ENCODE measurements around the gene SLC1A1. TPM values are rescaled to one million over a fixed set of nuclear protein-coding genes. Genes with fewer than 3 reads are reported as not detected.

The SLC1A1 gene
- total and polyA plus RNA-seq, 2 experiments from 2014 or later: 3.7 to 8.2 TPM

GRCh38 chr9:4515958-4516375, 25.7 kb downstream of the SLC1A1 start:
- no peaks in the 10 kb centered on the region for H3K27me3 ChIP-seq (ENCODE audit: insufficient read depth)
- peaks cover 7% of the 10 kb centered on the region for H3F3A ChIP-seq (replicated peaks; ENCODE audit: low read depth)
- peaks cover 3% of the 10 kb centered on the region; the same call in 2 of the 3 replicates for H3K9me3 Mint-ChIP-seq
- no peak overlapping the region for H3K27ac Mint-ChIP-seq
- H3K36me3 Mint-ChIP-seq (ENCODE audit: low read depth): peaks cover 3% of the 10 kb centered on the region; the same call in 1 of the 3 replicates
- H3K4me1 ChIP-seq (ENCODE audit: insufficient read depth): peaks cover 22% of the 10 kb centered on the region
- DNase-seq (ENCODE audit: low spot score): no peak
- no peak overlapping the region for H3K4me3 Mint-ChIP-seq
- peaks cover 2% of the 10 kb centered on the region for H3K27me3 Mint-ChIP-seq (ENCODE audit: insufficient read depth, low read depth, poor library complexity)
- peak overlapping the region; percentile 68; the same call in 1 of the 2 replicates for H3K4me2 ChIP-seq
- peaks cover 33% of the 10 kb centered on the region for H3K4me1 Mint-ChIP-seq
- no peak overlapping the region for H3K4me3 ChIP-seq
- H3K36me3 ChIP-seq (ENCODE audit: insufficient read depth): no peaks in the 10 kb centered on the region
- no peak for ATAC-seq
- H3K27ac ChIP-seq (ENCODE audit: low read depth): no peak overlapping the region
- H3K79me2 ChIP-seq (replicated peaks; ENCODE audit: insufficient read depth): no peaks in the 10 kb centered on the region
- no peak for TF ChIP-seq EZH2 (IDR thresholded peaks at IDR 0.05; ENCODE audit: low read depth, unreplicated experiment)
- TF ChIP-seq STAT1 (IDR thresholded peaks at IDR 0.05; ENCODE audit: unreplicated experiment): no peak
- no peak for TF ChIP-seq ZNF331 (CRISPR knock-in tag; IDR thresholded peaks at IDR 0.05; ENCODE audit: low read depth)
- TF ChIP-seq REST (IDR thresholded peaks at IDR 0.05; ENCODE audit: unreplicated experiment): no peak
- no peak for TF ChIP-seq JUNB (IDR thresholded peaks at IDR 0.05; ENCODE audit: unreplicated experiment)
- TF ChIP-seq CREB1 (CRISPR knock-in tag; IDR thresholded peaks at IDR 0.05; ENCODE audit: low read depth): no peak
- TF ChIP-seq ZNF462 (CRISPR knock-in tag; IDR thresholded peaks at IDR 0.05): no peak
- no peak for TF ChIP-seq EZH2phosphoT487 (IDR thresholded peaks at IDR 0.05; ENCODE audit: unreplicated experiment)
- no peak for TF ChIP-seq POLR2AphosphoS5 (IDR thresholded peaks at IDR 0.05; ENCODE audit: low read depth)
- no peak for TF ChIP-seq ETS1 (IDR thresholded peaks at IDR 0.05)
- no peak for TF ChIP-seq CTCF (conservative IDR thresholded peaks at IDR 0.05; ENCODE audit: low read depth in 2 of 2)
- TF ChIP-seq ZNF114 (CRISPR knock-in tag; IDR thresholded peaks at IDR 0.05): no peak
- TF ChIP-seq NANOG (IDR thresholded peaks at IDR 0.05; ENCODE audit: borderline replicate concordance): no peak
- no peak overlapping the region for H2AFZ ChIP-seq
- H4K20me1 ChIP-seq (replicated peaks; ENCODE audit: insufficient read depth): no peaks in the 10 kb centered on the region
- H3K9me2 ChIP-seq (ENCODE audit: insufficient read depth): peaks cover 11% of the 10 kb centered on the region
